Endodermal cell (in vitro differentiated cells): ENCODE measurements around the gene SCLY. TPM values are rescaled to one million over a fixed set of nuclear protein-coding genes. Genes with fewer than 3 reads are reported as not detected.
"Not testable (repeated sequence)": the region's sequence is repeated elsewhere in the genome, so short reads cannot be mapped to it uniquely, and the experiment has no call there.

Experiments
- DNase-seq: peaks from one replicate; pipeline ENCODE4 v3.0.0-alpha.2; 2017
- H3K27ac ChIP-seq: 2 replicates; pipeline ENCODE4 v1.5.1; 2013; ENCODE audit warnings: mild to moderate bottlenecking, low read depth, low read length, moderate library complexity
- H3K27me3 ChIP-seq: 2 replicates; pipeline ENCODE4 v1.6.1; 2013; ENCODE audit warnings: mild to moderate bottlenecking, low read length, moderate library complexity; ENCODE audit not compliant: insufficient read depth, control insufficient read depth, poor library complexity, severe bottlenecking
- H3K36me3 ChIP-seq: 2 replicates; pipeline ENCODE4 v1.7.0; 2013; ENCODE audit warnings: mild to moderate bottlenecking, low read length, moderate library complexity; ENCODE audit not compliant: control insufficient read depth, insufficient read depth
- H3K4me1 ChIP-seq: one replicate; pipeline ENCODE4 v1.7.0; 2013; ENCODE audit warnings: low read length; ENCODE audit not compliant: control insufficient read depth, insufficient read depth
- H3K4me3 ChIP-seq: 2 replicates; pipeline ENCODE4 v1.5.1; 2013; ENCODE audit warnings: mild to moderate bottlenecking, low read length, moderate library complexity
- H3K9ac ChIP-seq: 2 replicates; pipeline ENCODE4 v1.6.1; 2013; ENCODE audit warnings: mild to moderate bottlenecking, low read length, moderate library complexity; ENCODE audit not compliant: poor library complexity, severe bottlenecking; ENCODE audit errors: extremely low read depth
- H3K9me3 ChIP-seq: 2 replicates; pipeline ENCODE4 v1.6.1; 2013; ENCODE audit warnings: mild to moderate bottlenecking, low read length, moderate library complexity; ENCODE audit not compliant: control insufficient read depth
- H3K27ac Mint-ChIP-seq: 2 replicates; pipeline ENCODE4 v1.8.0; 2020; ENCODE audit warnings: mixed read lengths
- H3K27me3 Mint-ChIP-seq: 2 replicates; pipeline ENCODE4 v1.8.0; 2021; ENCODE audit warnings: mild to moderate bottlenecking, mixed read lengths; ENCODE audit not compliant: insufficient read depth
- H3K36me3 Mint-ChIP-seq: 2 replicates; pipeline ENCODE4 v1.8.0; 2020; ENCODE audit warnings: low read depth, mixed read lengths
- H3K4me1 Mint-ChIP-seq: 2 replicates; pipeline ENCODE4 v1.8.0; 2020; ENCODE audit warnings: mixed read lengths
- H3K4me3 Mint-ChIP-seq: 2 replicates; pipeline ENCODE4 v1.8.0; 2020; ENCODE audit warnings: mild to moderate bottlenecking, moderate library complexity, mixed read lengths
- H3K9me3 Mint-ChIP-seq: 2 replicates; pipeline ENCODE4 v1.8.0; 2020; ENCODE audit warnings: mild to moderate bottlenecking, mixed read lengths
- WGBS, 2 experiments: methylation state at CpG; one replicate each; pipeline versions ENCODE4 v1.1.5 to v1.1.7; 2013; ENCODE audit warnings: missing lambda C conversion rate in 2 of 2, mixed read lengths in 1 of 2; ENCODE audit not compliant: insufficient coverage in 1 of 2, insufficient read length in 1 of 2; 5-methylcytosine and 5-hydroxymethylcytosine counted together
- total RNA-seq, 2 donors: library from RNA; stranded (reverse); fragmentation: NEBNext Ultra II Directional in 1 of 2; extraction: Animal tissue kit (Norgen Biotek cat#: 25700) in 1 of 2; gene quantifications; 2 replicates in 1 of 2; 3 replicates in 1 of 2; pipeline ENCODE4 v1.2.1, GENCODE V29; 2021
- TF ChIP-seq, protein P1 (sequence below): fragments of 200-600 bp; sonication (generic); conservative IDR thresholded peaks from 2 replicates; pipeline ENCODE4 v1.5.0; 2021; ENCODE audit warnings: antibody characterized with exemption, mild to moderate bottlenecking

Gene SCLY
- total RNA-seq, 2 donors from 2014 or later, result 39.0 to 45.0 TPM

DNA sequence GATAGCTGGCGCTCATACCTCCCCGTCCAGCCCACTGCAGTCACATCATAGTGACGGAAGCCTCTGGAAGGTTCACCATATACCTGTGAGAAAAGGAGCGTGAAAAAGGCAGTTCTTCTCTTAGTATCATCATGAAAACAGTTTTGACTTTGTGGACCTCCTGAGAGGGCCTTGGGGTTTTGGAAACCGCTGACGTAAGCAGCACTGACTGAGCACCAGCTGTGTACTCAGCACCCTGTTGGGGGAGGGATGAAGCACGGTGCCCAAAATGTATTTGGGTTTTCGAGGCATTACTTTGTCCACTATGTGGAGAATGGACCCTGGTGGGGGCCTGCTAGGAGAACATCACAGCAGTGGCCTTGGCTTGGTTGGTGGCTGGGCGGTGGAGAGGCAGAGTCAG is 5.4 kb downstream of the SCLY start:
- Mint-ChIP-seq H3K9me3 (no peaks in the 10 kb centered on the region), H3K4me1 (peaks cover 25% of the 10 kb centered on the region), H3K27ac (no peak overlapping the region), H3K4me3 (no peak overlapping the region), H3K36me3 (peaks cover 54% of the 10 kb centered on the region), H3K27me3 (no peaks in the 10 kb centered on the region)
- Histone ChIP-seq H3K4me1 (peaks cover 5% of the 10 kb centered on the region), H3K4me3 (no peak overlapping the region), H3K27ac (no peak overlapping the region), H3K27me3 (no peaks in the 10 kb centered on the region), H3K36me3 (peaks cover 50% of the 10 kb centered on the region), H3K9me3 (no peaks in the 10 kb centered on the region), H3K9ac (no peak overlapping the region)
- DNase-seq, result no peak
- 83 to 85% methylated on average over 9 of the region's 9 CpGs for WGBS, 2 experiments
- TF ChIP-seq, protein P1, sequence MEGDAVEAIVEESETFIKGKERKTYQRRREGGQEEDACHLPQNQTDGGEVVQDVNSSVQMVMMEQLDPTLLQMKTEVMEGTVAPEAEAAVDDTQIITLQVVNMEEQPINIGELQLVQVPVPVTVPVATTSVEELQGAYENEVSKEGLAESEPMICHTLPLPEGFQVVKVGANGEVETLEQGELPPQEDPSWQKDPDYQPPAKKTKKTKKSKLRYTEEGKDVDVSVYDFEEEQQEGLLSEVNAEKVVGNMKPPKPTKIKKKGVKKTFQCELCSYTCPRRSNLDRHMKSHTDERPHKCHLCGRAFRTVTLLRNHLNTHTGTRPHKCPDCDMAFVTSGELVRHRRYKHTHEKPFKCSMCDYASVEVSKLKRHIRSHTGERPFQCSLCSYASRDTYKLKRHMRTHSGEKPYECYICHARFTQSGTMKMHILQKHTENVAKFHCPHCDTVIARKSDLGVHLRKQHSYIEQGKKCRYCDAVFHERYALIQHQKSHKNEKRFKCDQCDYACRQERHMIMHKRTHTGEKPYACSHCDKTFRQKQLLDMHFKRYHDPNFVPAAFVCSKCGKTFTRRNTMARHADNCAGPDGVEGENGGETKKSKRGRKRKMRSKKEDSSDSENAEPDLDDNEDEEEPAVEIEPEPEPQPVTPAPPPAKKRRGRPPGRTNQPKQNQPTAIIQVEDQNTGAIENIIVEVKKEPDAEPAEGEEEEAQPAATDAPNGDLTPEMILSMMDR, result no peak

DNA sequence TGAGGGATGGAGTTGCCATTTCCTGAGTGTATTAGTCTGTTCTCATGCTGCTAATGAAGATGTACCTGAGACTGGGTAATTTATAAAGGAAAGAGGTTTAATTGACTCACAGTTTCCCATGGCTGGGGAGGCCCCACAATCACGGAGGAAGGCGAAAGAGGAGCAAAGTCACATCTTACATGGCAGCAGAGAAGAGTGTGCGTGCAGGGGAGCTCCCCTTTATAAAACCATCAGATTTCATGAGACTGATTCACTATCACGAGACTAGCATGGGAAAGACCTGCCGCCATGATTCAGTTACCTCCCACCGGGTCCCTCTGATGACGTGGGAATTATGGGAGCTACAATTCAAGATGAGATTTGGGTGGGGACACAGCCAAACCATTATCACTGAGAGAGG is 5.9 kb downstream of the SCLY start:
- H3K9me3 Mint-ChIP-seq, DNase-seq, H3K4me3 ChIP-seq, H3K27ac Mint-ChIP-seq, H3K27me3 ChIP-seq, H3K9me3 ChIP-seq, H3K9ac ChIP-seq, H3K27ac ChIP-seq, H3K4me1 ChIP-seq, H3K27me3 Mint-ChIP-seq, H3K4me3 Mint-ChIP-seq: not testable (repeated sequence)
- H3K36me3 ChIP-seq, result peaks cover 50% of the 10 kb centered on the region
- Mint-ChIP-seq H3K36me3 (peaks cover 57% of the 10 kb centered on the region), H3K4me1 (peaks cover 22% of the 10 kb centered on the region)
- 96% methylated on average over 5 to 7 of the region's 7 CpGs for WGBS, 2 experiments

DNA sequence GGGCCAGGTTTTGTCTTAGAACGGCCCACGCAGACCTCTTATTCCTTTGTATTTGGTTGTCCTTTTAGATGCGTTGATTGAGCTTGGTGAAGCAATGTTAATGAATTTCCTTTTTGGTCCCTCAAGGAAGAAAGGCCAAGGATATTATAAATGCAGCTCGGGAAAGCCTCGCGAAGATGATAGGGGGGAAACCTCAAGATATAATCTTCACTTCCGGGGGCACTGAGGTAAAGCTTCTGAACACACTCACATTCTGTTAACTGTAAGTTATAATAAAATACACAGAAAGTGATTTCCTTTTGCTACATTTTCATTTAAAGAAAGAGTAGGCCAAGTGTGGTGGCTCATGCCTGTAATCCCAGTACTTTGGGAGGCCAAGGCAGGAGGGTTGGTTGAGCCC is 7.1 kb downstream of the SCLY start:
- TF ChIP-seq, protein P1, result no peak
- H3K4me3 ChIP-seq, result no peak overlapping the region
- Mint-ChIP-seq H3K9me3 (no peaks in the 10 kb centered on the region), H3K27me3 (no peaks in the 10 kb centered on the region), H3K36me3 (peaks cover 69% of the 10 kb centered on the region), H3K4me1 (peaks cover 17% of the 10 kb centered on the region), H3K27ac (no peak overlapping the region), H3K4me3 (no peak overlapping the region)
- H3K9me3 ChIP-seq, result no peaks in the 10 kb centered on the region
- 93 to 100% methylated on average over 4 to 7 of the region's 7 CpGs for WGBS, 2 experiments
- no peak overlapping the region for H3K9ac ChIP-seq
- no peaks in the 10 kb centered on the region for H3K27me3 ChIP-seq
- no peak overlapping the region for H3K27ac ChIP-seq
- no peaks in the 10 kb centered on the region for H3K4me1 ChIP-seq
- DNase-seq, result no peak
- H3K36me3 ChIP-seq, result peaks cover 55% of the 10 kb centered on the region

DNA sequence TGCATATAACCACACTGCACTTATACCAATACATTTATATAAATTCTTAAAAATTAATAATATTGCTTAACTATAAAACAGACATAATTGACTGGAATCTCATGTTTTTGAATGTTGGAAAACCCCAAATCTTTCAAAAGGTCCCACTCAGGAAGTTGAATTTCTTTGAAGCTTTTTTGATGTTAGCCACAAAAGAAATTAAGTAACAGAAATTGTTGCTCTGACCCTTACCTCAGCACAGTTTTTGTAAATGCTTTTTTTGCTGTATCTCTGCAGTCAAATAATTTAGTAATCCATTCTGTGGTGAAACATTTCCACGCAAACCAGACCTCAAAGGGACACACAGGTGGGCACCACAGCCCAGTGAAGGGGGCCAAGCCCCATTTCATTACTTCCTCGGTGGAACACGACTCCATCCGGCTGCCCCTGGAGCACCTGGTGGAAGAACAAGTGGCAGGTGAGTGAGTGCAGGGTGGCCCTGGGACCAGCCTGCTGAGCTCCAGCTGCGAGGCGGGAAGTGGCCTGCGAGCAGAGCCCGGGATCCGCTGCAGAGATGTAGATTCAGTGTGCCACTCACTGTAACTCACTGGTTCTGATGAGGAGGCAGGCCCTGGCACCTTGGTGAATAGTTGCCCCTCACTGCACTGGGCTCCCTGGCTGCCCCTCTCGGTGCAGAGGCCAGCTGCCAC is 8.4 kb downstream of the SCLY start:
- no peak for DNase-seq
- Histone ChIP-seq H3K4me3 (no peak overlapping the region), H3K27me3 (no peaks in the 10 kb centered on the region), H3K9ac (no peak overlapping the region), H3K36me3 (peaks cover 54% of the 10 kb centered on the region), H3K9me3 (no peaks in the 10 kb centered on the region), H3K27ac (no peak overlapping the region), H3K4me1 (no peaks in the 10 kb centered on the region)
- Mint-ChIP-seq H3K27ac (no peak overlapping the region), H3K36me3 (peaks cover 77% of the 10 kb centered on the region), H3K27me3 (no peaks in the 10 kb centered on the region), H3K4me1 (peaks cover 4% of the 10 kb centered on the region), H3K4me3 (no peak overlapping the region), H3K9me3 (no peaks in the 10 kb centered on the region)
- WGBS, 2 experiments, result 92 to 100% methylated on average over 1 to 10 of the region's 10 CpGs
- TF ChIP-seq, protein P1, result no peak
